GM12873 (cell line): ENCODE results near the gene ASPA.

ENCODE experiments used
- CTCF ChIP-seq: IDR thresholded peaks from 2 replicates; pipeline ENCODE4 v1.5.1; 2012; ENCODE audit warnings: low read depth, mild to moderate bottlenecking, moderate library complexity, low read length, control low read depth; ENCODE audit not compliant: insufficient read depth; ENCODE audit errors: missing control alignments

Gene ASPA

GRCh38 chr17:3497101-3497500, 21.3 kb downstream of the ASPA start:
- no peak for TF ChIP-seq CTCF

GRCh38 chr17:3501344-3501743, 25.5 kb downstream of the ASPA start:
- no peak for TF ChIP-seq CTCF

GRCh38 chr17:3502466-3502865, 26.7 kb downstream of the ASPA start:
- no peak for TF ChIP-seq CTCF

GRCh38 chr17:3503285-3503684, 27.5 kb downstream of the ASPA start:
- no peak for TF ChIP-seq CTCF

GRCh38 chr17:3505008-3505407, 29.2 kb downstream of the ASPA start:
- no peak for TF ChIP-seq CTCF

GRCh38 chr17:3506054-3506453, 30.3 kb downstream of the ASPA start:
- TF ChIP-seq CTCF = no peak

GRCh38 chr17:3507071-3507470, 31.3 kb downstream of the ASPA start:
- no peak for TF ChIP-seq CTCF

- no peak for TF ChIP-seq CTCF
Measured at GRCh38 chr17:3507869-3508268, 32.1 kb downstream of the ASPA start.
